Natural killer cell (primary cell): Measurements from ENCODE around the gene HIBADH. TPM values are rescaled to one million over a fixed set of nuclear protein-coding genes. Genes with fewer than 3 reads are reported as not detected.
A peak's percentile ranks its signal among the peaks of the same experiment; 100 is the strongest.
"Not testable (repeated sequence)": the region's sequence is repeated elsewhere in the genome, so short reads cannot be mapped to it uniquely, and the experiment has no call there.

ENCODE experiments used
- ATAC-seq, 3 donors: fragments of 150-1000 bp in 2 of 3; fragments of 200-7000 bp in 1 of 3; cut with Tn5 transposase; 1 replicate in 1 of 3; 2 replicates in 2 of 3; pipeline ENCODE4 v1.10.0; 2021; ENCODE audit warnings: mild to moderate bottlenecking in 2 of 3, moderate library complexity in 2 of 3
- DNase-seq, 2 donors: peaks; one replicate each; pipeline versions ENCODE4 v3.0.0 to v3.0.0-alpha.2; 2013 to 2021; ENCODE audit warnings: mixed read lengths in 1 of 2
- H3K27ac ChIP-seq: one replicate; pipeline ENCODE4 v1.5.1; 2013; ENCODE audit warnings: mild to moderate bottlenecking, low read length
- H3K27me3 ChIP-seq: one replicate; pipeline ENCODE4 v1.6.1; 2013; ENCODE audit warnings: low read length; ENCODE audit not compliant: control insufficient read depth, insufficient read depth
- H3K36me3 ChIP-seq: one replicate; pipeline ENCODE4 v1.6.1; 2013; ENCODE audit warnings: low read length; ENCODE audit not compliant: control insufficient read depth, insufficient read depth
- H3K4me1 ChIP-seq: one replicate; pipeline ENCODE4 v1.6.1; 2013; ENCODE audit warnings: low read length; ENCODE audit not compliant: control insufficient read depth, insufficient read depth
- H3K4me3 ChIP-seq: one replicate; pipeline ENCODE4 v1.5.1; 2013; ENCODE audit warnings: low read length
- H3K9me3 ChIP-seq: one replicate; pipeline ENCODE4 v1.6.1; 2013; ENCODE audit warnings: low read length; ENCODE audit not compliant: control insufficient read depth, insufficient read depth
- H3K27ac Mint-ChIP-seq, 2 donors: one replicate each; pipeline ENCODE4 v1.8.0; 2022; ENCODE audit warnings: mild to moderate bottlenecking in 2 of 2, mixed read lengths in 2 of 2, moderate library complexity in 1 of 2
- H3K27me3 Mint-ChIP-seq, 2 donors: one replicate each; pipeline ENCODE4 v1.8.0; 2022; ENCODE audit warnings: low read depth in 2 of 2, mixed read lengths in 2 of 2
- H3K36me3 Mint-ChIP-seq: one replicate; pipeline ENCODE4 v1.8.0; 2022; ENCODE audit warnings: mixed read lengths
- H3K4me1 Mint-ChIP-seq, 2 donors: one replicate each; pipeline ENCODE4 v1.8.0; 2022; ENCODE audit warnings: mixed read lengths in 2 of 2
- H3K4me3 Mint-ChIP-seq: one replicate; pipeline ENCODE4 v1.8.0; 2022; ENCODE audit warnings: mild to moderate bottlenecking, moderate library complexity, mixed read lengths
- H3K9me3 Mint-ChIP-seq, 2 donors: one replicate each; pipeline ENCODE4 v1.8.0; 2022; ENCODE audit warnings: mixed read lengths in 2 of 2
- WGBS: methylation state at CpG from one replicate; pipeline ENCODE4 v1.1.7; 2013; ENCODE audit warnings: missing lambda C conversion rate; ENCODE audit not compliant: insufficient coverage; 5-methylcytosine and 5-hydroxymethylcytosine counted together
- intact Hi-C: fragments of 100-400 bp; cut with micrococcal nuclease; formaldehyde crosslinking; loops from one replicate; pipeline ENCODE4 v1.14.2; 2022
- total RNA-seq, 4 donors: library from RNA; stranded (reverse); fragments of 120-200 nt in 1 of 4; gene quantifications; one replicate each; pipeline versions ENCODE4 v1.2.3 to v1.2.4, GENCODE V29; 2013 to 2022
- TF ChIP-seq, protein P1 (sequence below): fragments of 200-600 bp; IDR thresholded peaks from one replicate; pipeline ENCODE4 v1.8.0; 2022; ENCODE audit warnings: antibody characterized with exemption

The HIBADH gene
- total RNA-seq, 3 donors from 2014 or later (not counting 1 experiment from before 2014, with no cell fraction given): 8.0 to 9.9 (median 8.1) TPM

DNA sequence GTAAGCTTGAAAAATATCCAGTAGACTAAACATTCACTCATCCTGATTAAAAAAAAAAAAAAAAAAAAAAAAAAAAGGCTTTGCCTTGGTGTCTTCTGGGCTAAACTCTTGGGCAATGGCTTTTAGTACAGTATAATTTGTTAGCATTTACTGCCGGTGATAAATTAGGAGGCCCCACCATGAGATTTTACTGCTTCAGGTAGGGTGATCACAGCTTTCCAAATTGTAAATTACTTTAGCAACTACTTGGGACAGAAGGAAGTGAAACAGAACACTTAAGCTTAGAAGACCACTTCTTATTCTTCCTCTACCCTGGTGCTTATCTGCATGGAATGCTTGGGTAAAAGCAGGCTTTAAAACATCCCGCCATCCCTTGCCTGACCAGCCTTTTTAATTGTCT, 152.1 kb downstream of the HIBADH start:
- 92% methylated on average over 2 of the region's 2 CpGs for WGBS
- no peak overlapping the region for H3K27ac ChIP-seq
- Mint-ChIP-seq H3K27me3 (peaks cover 4 to 6% of the 10 kb centered on the region in 2 donors), H3K4me3 (no peak overlapping the region), H3K4me1 (no peaks in the 10 kb centered on the region), H3K9me3 (no peaks in the 10 kb centered on the region), H3K27ac (no peak overlapping the region), H3K36me3 (no peaks in the 10 kb centered on the region)
- no peaks in the 10 kb centered on the region for H3K27me3 ChIP-seq
- ATAC-seq: no peak
- H3K9me3 ChIP-seq: no peaks in the 10 kb centered on the region
- TF ChIP-seq, protein P1, sequence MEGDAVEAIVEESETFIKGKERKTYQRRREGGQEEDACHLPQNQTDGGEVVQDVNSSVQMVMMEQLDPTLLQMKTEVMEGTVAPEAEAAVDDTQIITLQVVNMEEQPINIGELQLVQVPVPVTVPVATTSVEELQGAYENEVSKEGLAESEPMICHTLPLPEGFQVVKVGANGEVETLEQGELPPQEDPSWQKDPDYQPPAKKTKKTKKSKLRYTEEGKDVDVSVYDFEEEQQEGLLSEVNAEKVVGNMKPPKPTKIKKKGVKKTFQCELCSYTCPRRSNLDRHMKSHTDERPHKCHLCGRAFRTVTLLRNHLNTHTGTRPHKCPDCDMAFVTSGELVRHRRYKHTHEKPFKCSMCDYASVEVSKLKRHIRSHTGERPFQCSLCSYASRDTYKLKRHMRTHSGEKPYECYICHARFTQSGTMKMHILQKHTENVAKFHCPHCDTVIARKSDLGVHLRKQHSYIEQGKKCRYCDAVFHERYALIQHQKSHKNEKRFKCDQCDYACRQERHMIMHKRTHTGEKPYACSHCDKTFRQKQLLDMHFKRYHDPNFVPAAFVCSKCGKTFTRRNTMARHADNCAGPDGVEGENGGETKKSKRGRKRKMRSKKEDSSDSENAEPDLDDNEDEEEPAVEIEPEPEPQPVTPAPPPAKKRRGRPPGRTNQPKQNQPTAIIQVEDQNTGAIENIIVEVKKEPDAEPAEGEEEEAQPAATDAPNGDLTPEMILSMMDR: no peak
- no peaks in the 10 kb centered on the region for H3K36me3 ChIP-seq
- DNase-seq: no peak
- H3K4me3 ChIP-seq: no peak overlapping the region
- no peaks in the 10 kb centered on the region for H3K4me1 ChIP-seq
- intact Hi-C loops: no loop called here

DNA sequence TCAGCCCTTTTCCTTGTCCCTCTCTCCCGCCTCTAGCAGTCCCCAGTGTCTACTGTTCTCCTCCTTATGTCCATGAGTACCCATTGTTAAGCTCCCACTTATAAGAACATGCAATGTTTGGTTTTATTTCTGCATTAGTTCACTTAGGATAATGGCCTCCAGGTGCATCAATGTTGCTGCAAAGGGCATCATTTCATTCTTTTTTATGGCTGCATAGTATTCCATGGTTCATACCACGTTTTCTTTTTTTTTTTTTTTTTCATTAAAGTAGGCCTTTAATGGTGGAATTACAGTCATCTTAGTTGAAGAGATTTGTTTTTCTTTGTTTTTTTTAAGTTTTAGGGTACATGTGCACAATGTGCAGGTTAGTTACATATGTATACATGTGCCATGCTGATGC, 160.8 kb downstream of the HIBADH start:
- DNase-seq, H3K27me3 ChIP-seq, H3K27ac Mint-ChIP-seq, H3K27me3 Mint-ChIP-seq, H3K9me3 Mint-ChIP-seq, H3K4me3 ChIP-seq, intact Hi-C loops, H3K27ac ChIP-seq, H3K9me3 ChIP-seq, H3K36me3 ChIP-seq, H3K4me1 Mint-ChIP-seq, H3K36me3 Mint-ChIP-seq, H3K4me3 Mint-ChIP-seq, H3K4me1 ChIP-seq, ATAC-seq: not testable (repeated sequence)
- WGBS: 100% methylated on average over 2 of the region's 2 CpGs

DNA sequence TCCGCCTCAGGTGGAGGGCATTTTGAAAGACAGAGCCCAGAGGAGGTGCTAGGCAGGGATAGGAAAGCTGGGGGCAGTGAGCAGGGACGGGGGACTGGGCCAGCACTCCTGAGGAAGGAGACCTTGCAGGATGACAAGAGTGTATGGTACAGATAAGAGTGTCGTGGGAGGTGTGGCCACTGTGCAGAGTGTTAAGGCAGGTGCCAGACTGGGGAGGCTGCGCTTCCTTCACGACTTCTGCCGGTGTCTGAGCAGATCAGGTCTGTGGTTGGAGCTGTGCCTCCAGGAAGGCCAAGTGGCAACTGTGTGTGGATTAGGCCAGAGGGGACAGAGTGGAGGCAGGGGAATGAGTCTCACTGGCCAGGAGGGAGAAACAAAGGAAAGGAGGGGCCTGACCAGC, 161.7 kb downstream of the HIBADH start:
- H3K4me1 ChIP-seq: no peaks in the 10 kb centered on the region
- H3K4me1 Mint-ChIP-seq: no peaks in the 10 kb centered on the region
- peak in 1 of 3 donors; percentile 30 for ATAC-seq
- H3K36me3 ChIP-seq: no peaks in the 10 kb centered on the region
- intact Hi-C loops: no loop called here
- no peak overlapping the region for H3K4me3 ChIP-seq
- no peaks in the 10 kb centered on the region for H3K9me3 ChIP-seq
- no peak overlapping the region for H3K4me3 Mint-ChIP-seq
- H3K27ac ChIP-seq: no peak overlapping the region
- H3K27me3 ChIP-seq: no peaks in the 10 kb centered on the region
- no peak overlapping the region for H3K27ac Mint-ChIP-seq
- H3K36me3 Mint-ChIP-seq: no peaks in the 10 kb centered on the region
- no peaks in the 10 kb centered on the region for H3K9me3 Mint-ChIP-seq
- no peaks in the 10 kb centered on the region for H3K27me3 Mint-ChIP-seq
- TF ChIP-seq, protein P1: no peak
- no peak for DNase-seq
- WGBS: 62% methylated on average over 6 of the region's 6 CpGs

DNA sequence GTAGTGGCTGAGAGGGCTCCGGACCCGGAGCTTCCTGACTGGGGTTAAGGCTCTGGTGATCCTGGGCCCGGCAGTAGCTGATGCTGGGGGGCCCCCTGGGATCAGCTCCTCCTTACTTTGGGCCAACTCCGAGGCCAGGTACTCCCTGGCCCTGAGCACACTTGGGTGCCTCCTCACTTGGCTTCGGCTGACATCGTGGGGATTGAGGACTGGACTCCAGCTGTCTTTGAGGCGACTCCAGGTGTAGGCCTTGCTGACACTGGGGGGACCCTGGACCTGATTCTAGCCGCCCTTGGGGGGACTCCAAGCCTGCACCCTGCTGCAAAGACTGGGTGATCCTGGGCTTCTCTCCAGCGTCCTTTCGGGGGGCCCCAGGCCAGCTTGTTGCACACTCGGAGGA, 170.5 kb downstream of the HIBADH start:
- Mint-ChIP-seq H3K27ac (no peak overlapping the region), H3K27me3 (peaks cover 13 to 41% of the 10 kb centered on the region in 2 donors), H3K4me1 (no peaks in the 10 kb centered on the region), H3K36me3 (no peaks in the 10 kb centered on the region), H3K9me3 (no peaks in the 10 kb centered on the region), H3K4me3 (no peak overlapping the region)
- intact Hi-C loops: no loop called here
- ATAC-seq (no peak), DNase-seq (no peak)
- no peak overlapping the region for H3K27ac ChIP-seq
- 93% methylated on average over 11 of the region's 11 CpGs for WGBS
- no peaks in the 10 kb centered on the region for H3K4me1 ChIP-seq
- H3K4me3 ChIP-seq: no peak overlapping the region
- TF ChIP-seq, protein P1: no peak
- H3K36me3 ChIP-seq: no peaks in the 10 kb centered on the region
- peaks cover 5% of the 10 kb centered on the region for H3K27me3 ChIP-seq
- H3K9me3 ChIP-seq: no peaks in the 10 kb centered on the region
